Sigmoid colon (tissue), 7 donors: ENCODE data around the gene CCNL1. TPM values are rescaled to one million over a fixed set of nuclear protein-coding genes. Genes with fewer than 3 reads are reported as not detected.
A peak's percentile ranks its signal among the peaks of the same experiment; 100 is the strongest.

Experiments
- DNase-seq: peaks from one replicate; pipeline ENCODE4 v3.0.0-alpha.2; 2019
- H3K27ac ChIP-seq, 4 donors: fragments of 200-600 bp; sonication (generic); one replicate each; pipeline ENCODE4 v1.5.1; 2016 to 2019; ENCODE audit warnings: mild to moderate bottlenecking in 1 of 4
- H3K27me3 ChIP-seq, 3 donors: fragments of 200-600 bp; sonication (generic); one replicate each; pipeline ENCODE4 v1.5.1; 2019; ENCODE audit warnings: mild to moderate bottlenecking in 1 of 3
- H3K36me3 ChIP-seq, 4 donors: fragments of 200-600 bp; sonication (generic); one replicate each; pipeline ENCODE4 v1.5.1; 2016 to 2019
- H3K4me1 ChIP-seq, 4 donors: fragments of 200-600 bp; sonication (generic); one replicate each; pipeline ENCODE4 v1.5.1; 2017 to 2019
- H3K4me3 ChIP-seq, 4 donors: fragments of 200-600 bp; sonication (generic); one replicate each; pipeline ENCODE4 v1.5.1; 2017 to 2019; ENCODE audit warnings: mild to moderate bottlenecking in 2 of 4, moderate library complexity in 1 of 4
- H3K9me3 ChIP-seq, 4 donors: fragments of 200-600 bp in 3 of 4; sonication (generic) in 3 of 4; one replicate each; pipeline versions ENCODE4 v1.5.1 to v1.6.1; 2013 to 2019
- EP300 ChIP-seq, 4 donors: sonication (generic); formaldehyde crosslinking; IDR thresholded peaks; one replicate each; pipeline ENCODE4 v1.6.1; 2017; ENCODE audit warnings: antibody characterized with exemption in 4 of 4
- POLR2AphosphoS5 ChIP-seq, 4 donors: sonication (generic); formaldehyde crosslinking; IDR thresholded peaks; one replicate each; pipeline ENCODE4 v1.6.1; 2017; ENCODE audit warnings: antibody characterized with exemption in 4 of 4
- WGBS, 2 donors: extraction: QIAGEN DNeasy Blood & Tissue Kit; methylation state at CpG; one replicate each; pipeline ENCODE4 v1.1.7; 2013; 5-methylcytosine and 5-hydroxymethylcytosine counted together
- intact Hi-C: fragments of 100-400 bp; cut with DNase I; formaldehyde crosslinking; loops from one replicate; pipeline ENCODE4 v1.15.1; 2023
- polyA plus RNA-seq, 3 donors: library from polyadenylated mRNA; stranded (reverse); fragments of 200-250 nt; gene quantifications; one replicate each; pipeline ENCODE4 v1.2.3, GENCODE V29; 2013
- small RNA-seq, 3 donors: library from RNA; depleted of rRNA; stranded (forward); fragments of <200 nt; gene quantifications; one replicate each; pipeline ENCODE3, GENCODE V24; 2016
- total RNA-seq, 4 donors: library from RNA; depleted of rRNA; stranded (reverse); fragments of >200 nt; gene quantifications; one replicate each; pipeline ENCODE4 v1.1.0, GENCODE V29; 2016
- donor health status: healthy with polysubstance abuse.
- donor health status: Bipolar disorder and iron deficiency.
- donor health status: healthy.

Gene CCNL1
- total and polyA plus RNA-seq, 7 donors, result 25.2 to 403 (median 110) TPM

DNA sequence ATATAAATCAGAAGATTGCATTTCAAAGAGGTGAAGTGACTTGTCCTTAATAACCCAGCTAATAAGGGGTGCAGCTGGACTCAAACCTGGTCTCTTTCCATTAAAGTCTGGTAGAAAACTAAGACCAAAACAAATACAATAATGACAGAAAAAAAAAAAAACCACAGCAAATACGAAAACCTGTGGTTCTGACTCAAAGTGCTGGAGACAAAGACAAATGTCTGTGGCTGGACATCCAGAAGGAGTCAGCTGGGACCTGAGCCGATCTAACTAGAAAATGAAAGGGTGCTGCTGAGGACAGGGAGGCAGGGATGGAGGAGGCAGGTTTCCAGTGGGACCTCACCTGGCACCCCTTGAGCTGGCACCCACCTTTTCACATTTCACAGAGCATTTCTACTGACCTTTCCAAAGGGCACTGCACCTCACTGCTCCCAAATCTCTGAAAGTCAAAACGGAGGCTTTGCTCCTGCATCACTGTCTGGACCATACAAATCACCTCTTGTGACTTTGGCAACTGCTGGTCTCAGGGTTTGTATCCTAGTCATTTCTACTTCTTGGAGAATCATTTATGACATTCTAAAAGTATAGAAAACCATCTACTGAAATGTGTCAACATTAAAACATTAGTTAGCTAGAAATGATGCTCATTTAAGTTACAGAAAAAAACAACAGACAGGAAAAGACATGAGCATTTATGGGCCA lies 61.7 kb downstream of the CCNL1 start:
- intact Hi-C loops, result no loop called here

More for the DNA sequence above, 61.7 kb downstream of the CCNL1 start:
- H3K9me3 ChIP-seq, result no peaks in the 10 kb centered on the region
- peak overlapping the region in 3 of 4 donors; percentile 0 to 68 (median 62) for H3K27ac ChIP-seq
- WGBS, 2 donors, result 77 to 78% methylated on average over 3 of the region's 3 CpGs
- H3K27me3 ChIP-seq, result no peaks in the 10 kb centered on the region
- H3K4me1 ChIP-seq, result peaks cover 0 to 36% (median 25%) of the 10 kb centered on the region in 4 donors
- no peak overlapping the region for H3K4me3 ChIP-seq
- no peak for DNase-seq
- TF ChIP-seq POLR2AphosphoS5 (IDR thresholded peaks at IDR 0.05) (no peak), EP300 (IDR thresholded peaks at IDR 0.05) (no peak)
- no peaks in the 10 kb centered on the region for H3K36me3 ChIP-seq

Small RNA genes lying within 50 kb of the gene (small RNA-seq; reads per million reads assigned to genes)
- gene RF00019 (0 reads per million in 3 donors), gene RNA5SP146 (0 reads per million in 3 donors)
